ENCODE results near the gene ST3GAL3. TPM values are rescaled to one million over a fixed set of nuclear protein-coding genes. Genes with fewer than 3 reads are reported as not detected.

Gene ST3GAL3
- total and polyA plus RNA-seq, 2 of the 13 experiments (the other 11 are each of a cell fraction or from before 2014, with no cell fraction given), result 5.1 to 8.1 TPM

DNA sequence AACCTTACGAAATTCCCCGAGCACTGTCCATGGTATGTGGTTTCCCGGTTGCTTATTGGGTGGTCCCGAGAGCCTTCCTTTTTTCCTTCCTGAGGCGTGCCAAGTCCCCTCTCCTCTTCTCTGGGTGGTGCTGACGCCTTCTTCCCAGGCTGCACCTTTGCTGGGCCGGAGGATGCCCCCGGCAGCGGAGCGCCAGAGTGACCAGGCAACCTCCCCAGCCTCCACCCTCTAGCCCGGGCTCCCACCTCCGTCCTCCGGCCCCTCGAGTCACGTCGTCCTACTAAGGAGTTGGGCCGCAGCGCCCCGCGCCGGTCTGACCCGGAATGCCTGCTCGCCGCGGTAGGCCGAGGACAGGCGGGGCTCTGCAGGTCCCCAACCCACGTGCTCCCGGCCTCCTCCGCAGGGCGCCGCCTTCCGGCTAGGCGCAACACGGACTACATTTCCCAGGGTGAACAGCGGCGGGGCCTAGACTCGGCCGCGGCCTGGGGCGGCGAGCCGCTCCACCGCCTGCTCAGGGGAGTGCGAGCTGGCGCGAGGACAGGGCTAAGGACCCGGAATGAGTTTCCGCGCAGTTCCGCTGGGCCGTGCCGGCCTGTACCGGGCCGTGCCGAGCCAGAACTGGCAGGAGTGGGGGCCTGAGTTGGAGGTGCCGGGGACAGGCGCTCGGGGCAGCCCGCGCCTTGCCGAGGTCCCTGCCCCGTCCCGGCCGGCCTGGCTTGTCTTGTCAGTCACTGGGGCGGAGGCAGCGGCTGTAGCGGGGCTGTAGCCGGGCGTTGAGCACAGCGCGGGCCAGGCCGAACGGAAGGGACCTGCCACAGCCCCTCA is 239.1 kb downstream of the ST3GAL3 start, which contains the start of gene IPO13 (continued):
- no peak for TF ChIP-seq IRX3 (CRISPR knock-in tag; IDR thresholded peaks at IDR 0.05; ENCODE audit: borderline replicate concordance, low read depth)
- TF ChIP-seq, protein P1, sequence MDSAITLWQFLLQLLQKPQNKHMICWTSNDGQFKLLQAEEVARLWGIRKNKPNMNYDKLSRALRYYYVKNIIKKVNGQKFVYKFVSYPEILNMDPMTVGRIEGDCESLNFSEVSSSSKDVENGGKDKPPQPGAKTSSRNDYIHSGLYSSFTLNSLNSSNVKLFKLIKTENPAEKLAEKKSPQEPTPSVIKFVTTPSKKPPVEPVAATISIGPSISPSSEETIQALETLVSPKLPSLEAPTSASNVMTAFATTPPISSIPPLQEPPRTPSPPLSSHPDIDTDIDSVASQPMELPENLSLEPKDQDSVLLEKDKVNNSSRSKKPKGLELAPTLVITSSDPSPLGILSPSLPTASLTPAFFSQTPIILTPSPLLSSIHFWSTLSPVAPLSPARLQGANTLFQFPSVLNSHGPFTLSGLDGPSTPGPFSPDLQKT (CRISPR knock-in tag; IDR thresholded peaks at IDR 0.05; ENCODE audit: borderline replicate concordance), result no peak
- peak; percentile 15; the same call in 1 of the 2 replicates for TF ChIP-seq RARA (CRISPR knock-in tag; IDR thresholded peaks at IDR 0.05)
- TF ChIP-seq ASH2L (IDR thresholded peaks at IDR 0.05; ENCODE audit: insufficient read length, low read depth, low read length), result peak; percentile 89
- no peak for TF ChIP-seq TCF7 (IDR thresholded peaks at IDR 0.05; ENCODE audit: low read depth)
- TF ChIP-seq ZSCAN22 (CRISPR knock-in tag; IDR thresholded peaks at IDR 0.05), result peak; percentile 92
- TF ChIP-seq, protein P2, sequence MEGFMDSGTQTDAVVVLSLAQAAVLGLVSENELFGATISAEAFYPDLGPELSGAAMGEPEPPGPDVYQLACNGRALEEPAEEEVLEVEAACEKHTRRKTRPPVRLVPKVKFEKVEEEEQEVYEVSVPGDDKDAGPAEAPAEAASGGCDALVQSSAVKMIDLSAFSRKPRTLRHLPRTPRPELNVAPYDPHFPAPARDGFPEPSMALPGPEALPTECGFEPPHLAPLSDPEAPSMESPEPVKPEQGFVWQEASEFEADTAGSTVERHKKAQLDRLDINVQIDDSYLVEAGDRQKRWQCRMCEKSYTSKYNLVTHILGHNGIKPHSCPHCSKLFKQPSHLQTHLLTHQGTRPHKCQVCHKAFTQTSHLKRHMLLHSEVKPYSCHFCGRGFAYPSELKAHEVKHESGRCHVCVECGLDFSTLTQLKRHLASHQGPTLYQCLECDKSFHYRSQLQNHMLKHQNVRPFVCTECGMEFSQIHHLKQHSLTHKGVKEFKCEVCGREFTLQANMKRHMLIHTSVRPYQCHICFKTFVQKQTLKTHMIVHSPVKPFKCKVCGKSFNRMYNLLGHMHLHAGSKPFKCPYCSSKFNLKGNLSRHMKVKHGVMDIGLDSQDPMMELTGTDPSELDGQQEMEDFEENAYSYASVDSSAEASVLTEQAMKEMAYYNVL (CRISPR knock-in tag; IDR thresholded peaks at IDR 0.05; ENCODE audit: borderline replicate concordance), result no peak; the same call in 1 of the 2 replicates
- peak; percentile 94; the same call in 1 of the 2 replicates for TF ChIP-seq WIZ (CRISPR knock-in tag; IDR thresholded peaks at IDR 0.05)
- no peak for TF ChIP-seq NR2F6 (IDR thresholded peaks at IDR 0.05)
- peak; percentile 60 for TF ChIP-seq NR2F6 (CRISPR knock-in tag; IDR thresholded peaks at IDR 0.05)
- peak; percentile 91 for TF ChIP-seq ZNF343 (CRISPR knock-in tag; IDR thresholded peaks at IDR 0.05)
- no peak for TF ChIP-seq ZNF282 (IDR thresholded peaks at IDR 0.05; ENCODE audit: partially characterized antibody)
- TF ChIP-seq PHF8 (CRISPR knock-in tag; IDR thresholded peaks at IDR 0.05), result peak; percentile 90
- peak; percentile 84 for TF ChIP-seq RBFOX2 (IDR thresholded peaks at IDR 0.05; ENCODE audit: low read depth, low read length)
- TF ChIP-seq ATRX (CRISPR knock-in tag; IDR thresholded peaks at IDR 0.05; ENCODE audit: borderline replicate concordance), result no peak
- peak; percentile 43; the same call in 1 of the 2 replicates for TF ChIP-seq NFYC (CRISPR knock-in tag; IDR thresholded peaks at IDR 0.05)
- 0 out of 2 replicates have a peak, but pooled peaks have one; percentile 33 for TF ChIP-seq STAT5B (CRISPR knock-in tag; IDR thresholded peaks at IDR 0.05)
- TF ChIP-seq RNF2 (conservative IDR thresholded peaks at IDR 0.05; ENCODE audit: low read depth), result peak; percentile 78
- TF ChIP-seq ZNF549 (CRISPR knock-in tag; IDR thresholded peaks at IDR 0.05), result no peak; the same call in 1 of the 2 replicates
- peak; percentile 69 for TF ChIP-seq ZEB1 (IDR thresholded peaks at IDR 0.05; ENCODE audit: insufficient replicate concordance, low read depth)
- TF ChIP-seq ZBTB21 (CRISPR knock-in tag; IDR thresholded peaks at IDR 0.05), result peak; percentile 67
- 0 out of 2 replicates have a peak, but pooled peaks have one; percentile 49 for TF ChIP-seq ZBTB7A (CRISPR knock-in tag; IDR thresholded peaks at IDR 0.05)
- TF ChIP-seq, protein P3, sequence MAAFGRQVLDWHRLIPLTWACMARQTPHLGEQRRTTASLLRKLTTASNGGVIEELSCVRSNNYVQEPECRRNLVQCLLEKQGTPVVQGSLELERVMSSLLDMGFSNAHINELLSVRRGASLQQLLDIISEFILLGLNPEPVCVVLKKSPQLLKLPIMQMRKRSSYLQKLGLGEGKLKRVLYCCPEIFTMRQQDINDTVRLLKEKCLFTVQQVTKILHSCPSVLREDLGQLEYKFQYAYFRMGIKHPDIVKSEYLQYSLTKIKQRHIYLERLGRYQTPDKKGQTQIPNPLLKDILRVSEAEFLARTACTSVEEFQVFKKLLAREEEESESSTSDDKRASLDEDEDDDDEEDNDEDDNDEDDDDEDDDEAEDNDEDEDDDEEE (CRISPR knock-in tag; IDR thresholded peaks at IDR 0.05), result peak; percentile 83; the same call in 1 of the 2 replicates
- no peak for TF ChIP-seq KLF13 (CRISPR knock-in tag; IDR thresholded peaks at IDR 0.05)
- peak; percentile 81; the same call in 1 of the 2 replicates for TF ChIP-seq ZNF546 (CRISPR knock-in tag; conservative IDR thresholded peaks at IDR 0.05)
- TF ChIP-seq, protein P4, sequence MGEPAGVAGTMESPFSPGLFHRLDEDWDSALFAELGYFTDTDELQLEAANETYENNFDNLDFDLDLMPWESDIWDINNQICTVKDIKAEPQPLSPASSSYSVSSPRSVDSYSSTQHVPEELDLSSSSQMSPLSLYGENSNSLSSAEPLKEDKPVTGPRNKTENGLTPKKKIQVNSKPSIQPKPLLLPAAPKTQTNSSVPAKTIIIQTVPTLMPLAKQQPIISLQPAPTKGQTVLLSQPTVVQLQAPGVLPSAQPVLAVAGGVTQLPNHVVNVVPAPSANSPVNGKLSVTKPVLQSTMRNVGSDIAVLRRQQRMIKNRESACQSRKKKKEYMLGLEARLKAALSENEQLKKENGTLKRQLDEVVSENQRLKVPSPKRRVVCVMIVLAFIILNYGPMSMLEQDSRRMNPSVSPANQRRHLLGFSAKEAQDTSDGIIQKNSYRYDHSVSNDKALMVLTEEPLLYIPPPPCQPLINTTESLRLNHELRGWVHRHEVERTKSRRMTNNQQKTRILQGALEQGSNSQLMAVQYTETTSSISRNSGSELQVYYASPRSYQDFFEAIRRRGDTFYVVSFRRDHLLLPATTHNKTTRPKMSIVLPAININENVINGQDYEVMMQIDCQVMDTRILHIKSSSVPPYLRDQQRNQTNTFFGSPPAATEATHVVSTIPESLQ (CRISPR knock-in tag; conservative IDR thresholded peaks at IDR 0.05), result no peak; the same call in 1 of the 2 replicates

Measured in HepG2 (cell line).